ENCODE results near the gene SORBS2.

Gene SORBS2

GRCh38 chr4:185743722-185744487, 68.1 kb downstream of the SORBS2 start:
- no peak for DNase-seq (ENCODE audit: extremely low spot score, insufficient read length, low read depth)
- peak; percentile 36 for FAIRE-seq

GRCh38 chr4:185742766-185743165, 69.2 kb downstream of the SORBS2 start:
- DNase-seq (ENCODE audit: extremely low spot score, insufficient read length, low read depth) (no peak), FAIRE-seq (peak; percentile 68)

- FAIRE-seq (no peak), DNase-seq (ENCODE audit: extremely low spot score, insufficient read length, low read depth) (no peak)
Observed at GRCh38 chr4:185741795-185742194, 70.2 kb downstream of the SORBS2 start.

- no peak for DNase-seq (ENCODE audit: extremely low spot score, insufficient read length, low read depth)
- FAIRE-seq: peak; percentile 91
Observed at GRCh38 chr4:185740471-185740873, 71.5 kb downstream of the SORBS2 start.

GRCh38 chr4:185738820-185739219, 73.2 kb downstream of the SORBS2 start:
- DNase-seq (ENCODE audit: extremely low spot score, insufficient read length, low read depth) (no peak), FAIRE-seq (peak; percentile 72)

GRCh38 chr4:185738038-185738552, 73.9 kb downstream of the SORBS2 start:
- no peak for FAIRE-seq
- no peak for DNase-seq (ENCODE audit: extremely low spot score, insufficient read length, low read depth)

- DNase-seq (ENCODE audit: extremely low spot score, insufficient read length, low read depth) (no peak), FAIRE-seq (no peak)
Observed at GRCh38 chr4:185737489-185738037, 74.4 kb downstream of the SORBS2 start.

- no peak for FAIRE-seq
- no peak for DNase-seq (ENCODE audit: extremely low spot score, insufficient read length, low read depth)
Observed at GRCh38 chr4:185736882-185737281, 75.1 kb downstream of the SORBS2 start.

GRCh38 chr4:185735866-185736400, 76.1 kb downstream of the SORBS2 start:
- FAIRE-seq (no peak), DNase-seq (ENCODE audit: extremely low spot score, insufficient read length, low read depth) (no peak)

GRCh38 chr4:185734930-185735329, 77.1 kb downstream of the SORBS2 start:
- FAIRE-seq (no peak), DNase-seq (ENCODE audit: extremely low spot score, insufficient read length, low read depth) (no peak)

- peak; percentile 89 for FAIRE-seq
- peak; percentile 45 for DNase-seq (ENCODE audit: extremely low spot score, insufficient read length, low read depth)
Observed at GRCh38 chr4:185734214-185734613, 77.8 kb downstream of the SORBS2 start.

- FAIRE-seq (peak; percentile 90), DNase-seq (ENCODE audit: extremely low spot score, insufficient read length, low read depth) (no peak)
Observed at GRCh38 chr4:185730849-185731608, 81.0 kb downstream of the SORBS2 start.

GRCh38 chr4:185730387-185730786, 81.6 kb downstream of the SORBS2 start:
- peak; percentile 89 for FAIRE-seq
- DNase-seq (ENCODE audit: extremely low spot score, insufficient read length, low read depth): no peak

GRCh38 chr4:185729391-185729804, 82.6 kb downstream of the SORBS2 start:
- FAIRE-seq (no peak), DNase-seq (ENCODE audit: extremely low spot score, insufficient read length, low read depth) (no peak)

GRCh38 chr4:185728893-185729292, 83.1 kb downstream of the SORBS2 start:
- FAIRE-seq (no peak), DNase-seq (ENCODE audit: extremely low spot score, insufficient read length, low read depth) (no peak)

- FAIRE-seq (no peak), DNase-seq (ENCODE audit: extremely low spot score, insufficient read length, low read depth) (no peak)
Observed at GRCh38 chr4:185726931-185727330, 85.1 kb downstream of the SORBS2 start.

- no peak for DNase-seq (ENCODE audit: extremely low spot score, insufficient read length, low read depth)
- FAIRE-seq: peak; percentile 18
Observed at GRCh38 chr4:185723631-185724260, 88.2 kb downstream of the SORBS2 start.

- FAIRE-seq: no peak
- no peak for DNase-seq (ENCODE audit: extremely low spot score, insufficient read length, low read depth)
Observed at GRCh38 chr4:185722029-185722316, 90.0 kb downstream of the SORBS2 start.

GRCh38 chr4:185721190-185722028, 90.6 kb downstream of the SORBS2 start:
- no peak for FAIRE-seq
- no peak for DNase-seq (ENCODE audit: extremely low spot score, insufficient read length, low read depth)

- no peak for FAIRE-seq
- no peak for DNase-seq (ENCODE audit: extremely low spot score, insufficient read length, low read depth)
Observed at GRCh38 chr4:185719500-185719858, 92.5 kb downstream of the SORBS2 start.

All from GM18507 (cell line).